Right lobe of liver (tissue), 4 donors: ENCODE results near the gene ERCC4.

Source experiments
- CTCF ChIP-seq, 4 donors: fragments of 200-600 bp in 3 of 4; fragments of 450-650 bp in 1 of 4; IDR thresholded peaks; one replicate each; pipeline versions ENCODE4 v1.5.1 to v1.8.0; 2016 to 2022; ENCODE audit warnings: antibody characterized with exemption in 4 of 4, mild to moderate bottlenecking in 2 of 4
- POLR2A ChIP-seq: fragments of 450-650 bp; IDR thresholded peaks from one replicate; pipeline ENCODE4 v1.6.1; 2017; ENCODE audit warnings: antibody characterized with exemption, mild to moderate bottlenecking
- donor health status: DM: no; HTN: no; CAD: no.
- donor health status: DM: no; HTN: no; CAD: no.
- donor health status: DM: no; HTN: yes; CAD: no.

- no peak for TF ChIP-seq CTCF (IDR thresholded peaks at IDR 0.05)
- TF ChIP-seq POLR2A = no peak
Observed at GRCh38 chr16:13892301-13892700, 27.7 kb upstream of the ERCC4 start.
